NCI-H2081 (cell line): ENCODE results near the gene MORC1.

Source experiments
- DNase-seq, 2 experiments: peaks; one replicate each; lab custom pipeline; 2025; lab: John Stamatoyannopoulos, UW

The MORC1 gene

GRCh38 chr3:109033000-109033660 lies 84.8 kb downstream of the MORC1 start:
- DNase-seq: no peak

GRCh38 chr3:109028753-109029152 lies 89.2 kb downstream of the MORC1 start:
- DNase-seq: no peak

DNA sequence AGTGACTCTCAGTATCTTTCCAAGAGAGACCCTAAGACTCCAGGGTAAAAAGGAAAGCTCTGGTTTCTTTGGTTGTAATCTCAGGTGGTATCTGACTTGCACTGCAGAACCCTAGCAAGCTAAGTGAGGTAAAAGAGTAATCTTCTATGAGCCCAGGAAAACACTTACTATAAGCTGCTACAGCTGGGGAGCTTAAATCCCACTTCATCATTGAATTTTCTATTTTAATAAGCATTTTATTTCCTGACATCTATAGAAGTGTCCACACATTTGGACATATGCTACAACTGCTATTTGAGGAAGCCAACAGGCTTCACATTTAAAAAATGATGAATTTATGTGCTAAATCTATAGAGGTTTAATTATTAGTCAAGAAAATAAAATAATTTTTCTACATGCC lies 91.1 kb downstream of the MORC1 start:
- no peak for DNase-seq

GRCh38 chr3:109025896-109026295 lies 92.0 kb downstream of the MORC1 start:
- no peak for DNase-seq

- peak; percentile 17 to 57 for DNase-seq
These were observed 94.2 kb downstream of the MORC1 start for GRCh38 chr3:109023656-109024254.

DNA sequence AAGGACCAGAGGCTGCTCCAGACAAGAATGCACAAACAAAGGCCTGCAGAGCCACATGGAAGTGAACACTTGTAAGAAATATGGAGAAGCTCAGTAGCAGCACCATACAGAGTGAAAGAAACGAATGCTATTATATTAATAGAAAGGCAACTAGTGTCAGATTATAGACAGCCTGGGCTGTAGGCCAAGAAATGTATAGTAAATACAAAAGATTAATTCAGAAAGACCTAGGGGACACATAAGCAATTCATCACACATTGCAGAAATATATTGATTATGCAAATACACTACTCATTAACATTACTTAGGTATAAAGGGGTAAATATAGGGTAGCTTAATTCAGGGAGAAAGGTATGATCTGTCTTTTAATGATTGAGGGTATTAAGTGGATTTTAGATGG lies 94.8 kb downstream of the MORC1 start:
- DNase-seq: no peak

DNA sequence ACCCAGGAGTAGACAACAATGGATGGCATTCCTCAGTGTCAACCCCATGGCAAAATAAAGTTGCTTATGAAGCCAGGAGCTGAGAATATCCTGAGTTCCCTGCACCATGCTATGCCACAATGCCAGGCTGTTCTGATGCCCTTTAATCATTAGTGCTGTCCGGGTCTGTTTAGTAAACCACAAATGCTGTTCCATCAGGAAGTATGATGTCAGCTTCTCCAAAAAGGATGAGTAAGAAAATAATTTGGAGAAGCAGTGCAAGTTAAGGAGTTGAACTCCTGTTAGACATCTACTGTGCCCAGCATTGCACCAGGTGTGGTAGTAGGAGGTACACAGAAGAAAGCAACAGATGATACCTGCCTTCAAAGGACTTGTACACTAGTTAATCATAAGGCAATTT lies 96.4 kb downstream of the MORC1 start:
- no peak for DNase-seq

- no peak for DNase-seq
These were observed 99.1 kb downstream of the MORC1 start for GRCh38 chr3:109018828-109019227.

- no peak for DNase-seq
These were observed 112.5 kb downstream of the MORC1 start for GRCh38 chr3:109005443-109005842.

GRCh38 chr3:108998436-108998835 lies 119.5 kb downstream of the MORC1 start:
- DNase-seq: no peak

- DNase-seq: no peak
These were observed 132.1 kb downstream of the MORC1 start for GRCh38 chr3:108985844-108986243.

GRCh38 chr3:108983051-108983450 lies 134.9 kb downstream of the MORC1 start:
- no peak for DNase-seq

DNA sequence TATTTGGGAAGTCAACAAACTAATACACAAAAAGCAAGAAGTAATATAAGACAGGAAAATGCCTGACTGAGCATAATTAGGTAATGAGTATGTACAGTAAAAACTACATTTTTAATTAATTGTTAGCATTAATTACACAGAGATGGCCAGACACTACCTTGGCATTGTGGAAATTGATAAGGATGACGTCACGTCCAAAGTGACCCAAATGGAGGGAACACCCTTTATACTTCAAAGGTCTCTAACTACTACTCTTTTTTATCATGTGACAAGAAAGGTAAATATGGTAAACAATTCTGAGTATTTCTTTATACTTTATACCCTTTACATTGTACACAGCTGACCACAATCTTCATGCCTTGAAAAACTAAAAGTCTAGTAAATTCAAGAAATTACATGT lies 141.9 kb downstream of the MORC1 start:
- DNase-seq: no peak

- DNase-seq: no peak
These were observed 144.9 kb downstream of the MORC1 start for GRCh38 chr3:108973019-108973418.

DNA sequence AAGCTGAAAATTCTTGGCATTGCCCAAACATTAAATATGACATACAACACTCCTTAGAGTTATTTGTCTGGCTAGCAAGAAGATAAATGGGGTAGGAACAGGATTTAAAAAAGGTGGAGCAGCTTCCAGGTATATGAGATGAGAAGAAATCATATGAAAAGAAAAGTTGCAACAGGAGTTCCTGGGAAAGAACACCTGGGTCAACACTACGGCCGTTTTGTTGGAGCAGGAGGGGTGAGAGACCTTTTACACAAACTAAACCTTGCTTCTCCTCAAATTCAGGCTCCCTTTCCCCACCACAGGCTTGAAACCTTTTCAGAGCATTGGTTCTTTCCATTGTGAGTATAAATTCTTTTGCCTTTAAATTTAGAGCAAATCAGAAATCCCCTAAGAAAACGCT lies 145.5 kb downstream of the MORC1 start:
- no peak for DNase-seq

- DNase-seq: no peak
These were observed 147.4 kb downstream of the MORC1 start for GRCh38 chr3:108970561-108970960.

GRCh38 chr3:108966773-108967172 lies 151.2 kb downstream of the MORC1 start:
- DNase-seq: no peak

DNA sequence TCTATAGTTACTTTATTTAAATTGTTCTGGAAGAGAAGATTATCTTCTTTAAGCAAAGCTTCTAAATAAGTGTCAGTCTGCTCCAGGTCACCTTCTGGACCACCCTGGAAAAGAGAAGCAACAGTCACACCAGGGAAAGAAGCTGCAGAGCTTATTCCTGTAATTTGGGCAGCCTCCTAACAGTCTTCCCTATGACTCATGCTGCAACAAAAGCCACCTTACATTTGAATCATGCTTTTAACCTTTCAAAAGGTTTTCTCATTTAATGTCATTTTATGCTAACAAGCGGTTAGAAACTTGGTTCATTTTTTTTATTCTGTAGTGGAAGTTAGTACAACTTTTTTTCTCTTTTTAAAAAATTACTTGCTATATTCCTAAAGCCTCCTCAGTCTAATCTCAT lies 158.9 kb downstream of the MORC1 start:
- no peak for DNase-seq

DNA sequence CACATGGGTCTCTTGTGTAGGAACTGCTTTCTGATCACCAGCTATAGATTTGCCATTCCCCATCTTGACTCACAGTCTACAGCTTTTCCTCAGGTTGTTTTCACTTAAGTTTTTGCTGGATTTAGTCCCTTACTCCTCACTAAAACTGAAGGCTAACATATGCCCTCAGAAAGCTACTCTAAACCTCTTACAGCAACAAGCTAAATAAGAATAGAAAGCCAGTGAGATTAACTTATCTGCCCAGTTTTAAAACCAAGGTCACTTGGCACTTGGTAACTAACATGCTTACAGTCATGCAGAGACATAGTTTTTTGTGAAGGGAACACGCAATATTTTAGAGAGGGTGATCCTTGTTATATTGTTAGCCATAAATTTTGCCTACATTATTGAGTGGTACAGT lies 164.2 kb downstream of the MORC1 start, which contains the start of gene GUCA1C:
Gene GUCA1C (minus strand): TSS at position 180 of the 400 bp plus-strand sequence. CDS start 117 bp downstream, at position 63.
- DNase-seq: no peak

DNA sequence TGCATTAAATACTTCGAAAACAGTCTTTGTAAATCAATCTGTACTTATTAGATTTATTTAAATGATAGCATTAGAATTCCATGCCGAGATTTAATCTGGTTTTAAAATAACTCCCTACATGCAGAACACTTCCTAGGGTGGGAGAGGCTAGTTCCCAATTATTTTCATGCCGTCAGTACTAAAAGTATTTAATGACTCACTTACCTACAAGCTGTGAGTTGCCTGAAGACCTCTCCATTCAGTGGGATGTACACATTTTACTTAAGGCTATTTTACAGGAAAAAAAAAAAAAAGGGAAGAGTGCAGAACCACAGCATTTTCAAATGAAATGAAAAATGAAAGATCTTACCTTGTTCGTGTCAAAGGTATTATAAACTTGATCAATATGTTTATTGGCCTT lies 164.7 kb downstream of the MORC1 start:
- DNase-seq: no peak

DNA sequence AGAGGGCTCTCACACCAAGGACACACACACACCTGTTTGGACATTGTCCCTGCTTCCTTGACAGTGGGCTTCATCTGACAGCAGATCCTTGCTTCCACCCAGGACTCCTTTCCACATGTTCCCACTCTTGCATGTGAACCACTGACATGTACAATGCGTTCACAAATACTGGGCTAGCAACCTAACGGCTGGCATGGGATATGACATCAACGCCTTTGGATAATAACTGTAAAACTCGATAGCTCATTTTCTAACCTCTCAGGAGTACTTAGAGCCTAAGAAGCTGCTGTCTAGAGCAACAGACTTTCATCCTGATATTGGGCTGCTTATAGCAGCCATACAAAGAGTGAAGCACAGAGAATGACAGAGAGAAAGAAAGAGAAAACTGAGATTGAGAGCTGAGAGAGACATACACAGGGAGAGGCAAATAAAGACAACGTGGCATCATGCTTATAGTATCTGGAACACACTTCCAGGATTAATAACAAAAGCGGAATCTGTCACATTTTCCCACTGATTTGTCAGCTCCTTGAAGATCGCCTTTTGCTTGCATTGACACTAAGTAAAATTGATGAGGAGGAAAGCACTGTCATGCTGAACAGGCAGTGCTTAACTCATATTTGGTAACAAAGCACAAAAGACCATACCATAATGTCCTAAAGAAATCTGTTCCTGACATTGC lies 166.0 kb downstream of the MORC1 start:
- no peak for DNase-seq

- DNase-seq: no peak
These were observed 170.1 kb downstream of the MORC1 start for GRCh38 chr3:108947855-108948254.
